GM10248 (cell line): Measurements from ENCODE around the gene POLR2F.

Experiments used
- CTCF ChIA-PET: fragments of 300-600 bp; sonication (Branson Sonifier 250); formaldehyde crosslinking; extraction: SDS; loops from one replicate; lab custom pipeline; 2021; ENCODE audit warnings: antibody characterized with exemption; lab: Yijun Ruan, JAX
- POLR2A ChIA-PET: fragments of 350-650 bp; sonication (Branson Sonifier 250); formaldehyde crosslinking; extraction: SDS; loops from one replicate; lab custom pipeline; 2020; ENCODE audit warnings: antibody characterized with exemption; lab: Yijun Ruan, JAX
- DNase-seq: peaks from one replicate; pipeline ENCODE4 v3.0.0; 2012; ENCODE audit errors: extremely low spot score
- TF ChIP-seq, protein P1 (sequence below): IDR thresholded peaks from 2 replicates; pipeline ENCODE4 v1.5.1; 2012; ENCODE audit warnings: mild to moderate bottlenecking, low read depth; ENCODE audit errors: extremely low read depth, missing control alignments, control extremely low read depth

The POLR2F gene

DNA sequence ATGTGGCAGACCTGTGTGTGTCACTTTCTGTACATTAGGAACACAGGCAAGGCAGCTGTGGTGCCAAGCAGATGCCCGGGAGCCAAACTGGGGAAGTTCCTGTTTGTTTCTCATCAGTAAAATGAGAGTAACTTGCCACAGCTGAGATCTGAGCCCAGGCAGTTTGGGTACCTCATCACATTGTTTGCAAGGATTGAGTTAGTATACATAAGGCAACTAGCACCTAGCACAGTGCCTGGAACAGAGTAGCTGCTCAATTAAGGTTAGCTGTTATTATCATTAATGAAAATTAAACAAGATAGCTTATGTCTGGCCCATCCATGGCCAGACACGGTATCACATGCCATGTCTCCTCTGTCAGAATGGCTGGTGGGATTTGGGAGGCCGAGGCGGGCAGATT is 23.0 kb downstream of the POLR2F start:
- no peak for DNase-seq
- TF ChIP-seq, protein P1, sequence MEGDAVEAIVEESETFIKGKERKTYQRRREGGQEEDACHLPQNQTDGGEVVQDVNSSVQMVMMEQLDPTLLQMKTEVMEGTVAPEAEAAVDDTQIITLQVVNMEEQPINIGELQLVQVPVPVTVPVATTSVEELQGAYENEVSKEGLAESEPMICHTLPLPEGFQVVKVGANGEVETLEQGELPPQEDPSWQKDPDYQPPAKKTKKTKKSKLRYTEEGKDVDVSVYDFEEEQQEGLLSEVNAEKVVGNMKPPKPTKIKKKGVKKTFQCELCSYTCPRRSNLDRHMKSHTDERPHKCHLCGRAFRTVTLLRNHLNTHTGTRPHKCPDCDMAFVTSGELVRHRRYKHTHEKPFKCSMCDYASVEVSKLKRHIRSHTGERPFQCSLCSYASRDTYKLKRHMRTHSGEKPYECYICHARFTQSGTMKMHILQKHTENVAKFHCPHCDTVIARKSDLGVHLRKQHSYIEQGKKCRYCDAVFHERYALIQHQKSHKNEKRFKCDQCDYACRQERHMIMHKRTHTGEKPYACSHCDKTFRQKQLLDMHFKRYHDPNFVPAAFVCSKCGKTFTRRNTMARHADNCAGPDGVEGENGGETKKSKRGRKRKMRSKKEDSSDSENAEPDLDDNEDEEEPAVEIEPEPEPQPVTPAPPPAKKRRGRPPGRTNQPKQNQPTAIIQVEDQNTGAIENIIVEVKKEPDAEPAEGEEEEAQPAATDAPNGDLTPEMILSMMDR: no peak
- POLR2A ChIA-PET: no interaction called here
- CTCF ChIA-PET: interaction anchor here (0.7 to 3.3 kb wide), 4 partner anchors 8 to 158 kb away, joined by 3 to 18 read pairs (median 6); no protein-coding TSS in a partner anchor

DNA sequence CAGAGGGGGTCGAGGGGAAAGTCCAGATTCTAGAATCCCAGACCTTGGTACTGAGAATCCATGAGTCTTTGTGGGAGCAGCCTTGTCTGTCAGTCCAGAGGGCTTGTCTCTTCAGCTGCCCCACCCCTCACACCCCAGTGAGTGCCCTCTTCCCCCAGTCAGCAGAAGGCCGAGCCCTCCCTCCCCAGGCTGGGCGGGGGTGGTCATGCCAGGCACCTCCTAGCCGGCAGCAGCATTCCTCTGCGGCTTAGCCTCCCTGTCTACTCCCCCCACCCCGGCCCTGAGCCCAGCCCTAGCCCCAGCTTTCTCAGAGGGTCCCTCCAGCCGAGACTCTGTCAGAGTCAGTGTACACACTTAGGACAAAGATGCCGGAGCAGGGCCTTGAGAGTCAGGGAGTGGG is 26.3 kb downstream of the POLR2F start:
- POLR2A ChIA-PET: no interaction called here
- CTCF ChIA-PET: interaction anchor here (0.8 to 1.9 kb wide), 3 partner anchors 9 to 14 kb away, joined by 3 to 9 read pairs (median 4); no protein-coding TSS in a partner anchor
- no peak for DNase-seq
- TF ChIP-seq, protein P1: no peak

DNA sequence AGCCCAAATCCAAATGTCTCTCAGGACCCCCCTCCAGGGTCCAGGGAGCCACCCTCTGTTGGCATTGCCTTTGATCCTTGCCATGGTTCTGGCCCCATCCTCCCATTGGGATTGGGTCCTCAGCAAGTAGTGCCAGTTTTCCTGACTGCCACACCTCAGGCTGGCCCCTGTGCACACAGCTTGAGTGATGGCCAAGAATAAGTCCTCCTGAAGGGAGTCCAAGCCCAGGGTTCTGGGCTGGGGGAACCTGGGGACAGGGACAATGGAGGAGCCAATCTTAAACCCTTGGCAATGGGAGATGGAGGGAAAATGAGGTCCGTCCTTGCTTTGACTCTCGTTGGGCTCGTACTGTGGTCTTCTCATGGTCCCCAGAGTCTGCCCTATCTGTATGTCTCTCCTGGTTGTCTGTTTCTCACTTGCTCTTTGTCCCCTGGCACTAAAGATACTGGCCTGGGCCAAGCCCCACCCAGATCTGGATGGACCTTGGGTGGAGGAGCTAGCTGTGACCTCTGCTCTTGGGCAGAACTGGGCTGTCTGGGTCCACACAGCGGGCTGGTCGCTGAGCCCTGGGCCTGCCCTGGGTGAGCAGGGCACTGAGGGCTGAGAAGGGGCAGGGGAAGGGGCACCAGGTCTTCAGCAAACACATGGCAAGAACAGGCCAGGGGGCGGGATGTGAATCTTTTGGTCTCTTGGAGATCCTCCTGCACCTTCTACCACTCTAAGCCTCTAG is 27.9 kb downstream of the POLR2F start:
- POLR2A ChIA-PET: no interaction called here
- TF ChIP-seq, protein P1: no peak
- DNase-seq: no peak
- CTCF ChIA-PET: interaction anchor here (0.9 kb wide), 1 partner anchor 11 kb away, joined by 3 read pairs; no protein-coding TSS in a partner anchor

DNA sequence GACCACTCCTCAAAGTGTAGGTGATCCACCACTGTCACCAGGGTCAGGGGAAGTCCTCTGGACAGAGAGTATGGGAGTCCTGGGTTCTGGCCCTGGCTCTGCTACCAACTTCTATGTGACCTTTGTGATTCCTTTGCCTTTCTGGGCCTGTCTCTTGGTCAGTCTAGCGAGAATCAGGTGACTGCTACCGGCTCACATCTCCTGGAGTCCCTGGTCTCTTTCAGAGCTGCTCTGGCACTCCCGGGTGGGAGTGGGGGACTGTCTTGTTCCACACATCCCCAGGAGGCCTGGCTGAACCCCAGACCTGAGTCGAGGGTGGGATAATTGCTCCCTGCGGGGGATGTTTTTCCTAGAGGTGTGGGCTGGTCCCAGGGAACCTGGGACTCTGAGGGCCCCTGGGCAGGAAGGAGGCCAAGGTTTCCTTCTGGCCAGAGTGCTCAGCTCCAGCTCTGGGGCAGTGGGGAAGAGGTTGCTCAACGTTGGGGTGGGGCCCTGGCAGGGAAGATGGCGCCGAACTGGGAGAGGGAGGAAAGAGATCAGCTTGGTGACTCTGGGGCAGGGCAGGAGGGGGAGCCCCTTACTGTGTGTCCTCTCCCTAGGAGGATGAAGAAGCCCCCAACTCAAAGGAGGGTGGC is 28.8 kb downstream of the POLR2F start:
- CTCF ChIA-PET: no interaction called here
- no peak for DNase-seq
- POLR2A ChIA-PET: no interaction called here
- TF ChIP-seq, protein P1: no peak

DNA sequence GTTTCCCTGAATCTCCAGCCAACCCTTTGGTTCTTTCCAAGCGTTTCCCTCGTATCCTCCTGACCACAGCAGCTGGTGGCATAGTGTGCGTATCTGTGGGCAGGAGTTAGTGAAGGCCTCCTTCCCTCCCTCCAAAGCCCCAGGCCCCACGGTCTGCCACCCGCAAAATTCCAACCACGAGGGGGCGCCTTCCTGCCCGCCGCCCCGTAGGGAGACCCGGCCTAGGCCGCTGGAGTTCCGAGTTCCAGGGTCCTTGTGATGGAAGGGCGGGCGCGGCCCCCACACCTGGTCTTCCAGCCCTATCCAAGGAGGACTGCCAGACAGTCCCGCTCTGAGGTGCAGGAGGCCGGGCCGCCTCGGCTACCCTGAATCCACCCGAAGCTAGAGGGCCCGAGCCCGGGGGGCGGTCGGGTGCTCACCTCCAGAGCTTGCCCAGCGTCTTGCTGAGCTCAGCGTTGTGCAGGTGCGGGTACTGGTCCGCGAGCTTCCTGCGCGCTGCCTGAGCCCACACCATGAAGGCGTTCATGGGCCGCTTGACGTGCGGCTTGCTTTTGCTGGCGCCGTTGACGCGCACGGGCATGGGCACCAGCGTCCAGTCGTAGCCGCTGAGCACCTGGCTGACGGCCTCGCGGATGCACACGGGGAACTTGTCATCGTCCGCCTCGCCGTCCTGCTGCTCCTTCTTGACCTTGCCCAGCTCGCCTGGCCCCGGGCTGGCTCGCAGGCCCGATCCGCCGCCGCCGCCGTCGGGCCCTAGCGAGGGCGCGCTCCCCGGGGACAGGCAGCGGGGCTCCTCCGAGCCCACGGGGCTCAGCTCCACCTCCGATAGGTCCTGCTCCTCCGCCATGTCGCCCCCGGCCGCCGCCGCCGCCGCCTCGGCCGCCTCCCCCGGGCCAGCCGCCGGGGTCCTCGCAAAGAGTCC is 29.7 kb downstream of the POLR2F start:
- TF ChIP-seq, protein P1: no peak
- ChIA-PET CTCF (interaction anchor here (1.5 kb wide), 1 partner anchor 18 kb away, joined by 4 read pairs; no protein-coding TSS in a partner anchor), POLR2A (no interaction called here)
- DNase-seq: no peak
